Parathyroid adenoma (tissue), 2 donors: ENCODE results near the gene TEKT5.

Experiments used
- H2AFZ ChIP-seq: fragments of 300-600 bp; sonication (generic); one replicate; pipeline ENCODE4 v1.7.0; 2017; ENCODE audit warnings: antibody characterized with exemption, mild to moderate bottlenecking
- H3K27ac ChIP-seq: fragments of 300-600 bp; sonication (generic); one replicate; pipeline ENCODE4 v1.7.0; 2017
- H3K27me3 ChIP-seq: fragments of 300-600 bp; sonication (generic); one replicate; pipeline ENCODE4 v1.7.0; 2017; ENCODE audit warnings: low read length; ENCODE audit not compliant: control insufficient read depth, insufficient read depth
- H3K36me3 ChIP-seq: fragments of 300-600 bp; sonication (generic); one replicate; pipeline ENCODE4 v1.7.0; 2017; ENCODE audit warnings: low read length; ENCODE audit not compliant: control insufficient read depth, insufficient read depth
- H3K4me1 ChIP-seq: fragments of 300-600 bp; sonication (generic); one replicate; pipeline ENCODE4 v1.7.0; 2017; ENCODE audit warnings: control low read depth
- H3K4me2 ChIP-seq: fragments of 300-600 bp; sonication (generic); one replicate; pipeline ENCODE4 v1.7.0; 2017; ENCODE audit warnings: low read length
- H3K4me3 ChIP-seq: fragments of 300-600 bp; sonication (generic); one replicate; pipeline ENCODE4 v1.7.0; 2017; ENCODE audit warnings: low read depth, low read length
- H3K79me2 ChIP-seq: fragments of 300-600 bp; sonication (generic); one replicate; pipeline ENCODE4 v1.7.0; 2017; ENCODE audit warnings: control low read depth
- H3K9ac ChIP-seq: fragments of 300-600 bp; sonication (generic); one replicate; pipeline ENCODE4 v1.7.0; 2017; ENCODE audit warnings: mild to moderate bottlenecking
- H3K9me3 ChIP-seq: fragments of 300-600 bp; sonication (generic); one replicate; pipeline ENCODE4 v1.7.0; 2017; ENCODE audit warnings: low read length; ENCODE audit not compliant: control insufficient read depth
- TF ChIP-seq, protein P1 (sequence below): fragments of 300-600 bp; sonication (generic); IDR thresholded peaks from one replicate; pipeline ENCODE4 v1.7.0; 2017; ENCODE audit warnings: antibody characterized with exemption, mild to moderate bottlenecking
- donor health status: primary hyperparathyroidism.

TEKT5 gene

DNA sequence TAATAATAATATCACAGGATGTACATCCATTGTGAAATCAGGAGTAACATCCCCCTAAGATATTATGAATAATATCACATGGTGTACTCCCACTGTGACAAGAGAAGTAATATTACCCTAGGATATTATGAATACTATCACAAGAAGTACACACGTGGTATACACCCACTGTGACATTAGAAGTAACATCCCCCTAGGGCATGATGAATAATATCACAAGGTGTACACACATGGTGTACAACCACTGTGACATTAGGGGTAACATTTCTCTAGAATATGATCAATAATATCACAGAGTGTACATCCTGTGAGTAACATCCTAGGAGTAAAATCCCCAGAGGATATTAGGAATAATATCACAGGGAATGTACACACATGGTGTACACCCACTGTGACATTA lies 5.0 kb upstream of the TEKT5 start:
- H3K9ac ChIP-seq, result no peak overlapping the region
- no peaks in the 10 kb centered on the region for H3K36me3 ChIP-seq
- H3K4me2 ChIP-seq, result no peak overlapping the region
- H2AFZ ChIP-seq, result no peak overlapping the region
- TF ChIP-seq, protein P1, sequence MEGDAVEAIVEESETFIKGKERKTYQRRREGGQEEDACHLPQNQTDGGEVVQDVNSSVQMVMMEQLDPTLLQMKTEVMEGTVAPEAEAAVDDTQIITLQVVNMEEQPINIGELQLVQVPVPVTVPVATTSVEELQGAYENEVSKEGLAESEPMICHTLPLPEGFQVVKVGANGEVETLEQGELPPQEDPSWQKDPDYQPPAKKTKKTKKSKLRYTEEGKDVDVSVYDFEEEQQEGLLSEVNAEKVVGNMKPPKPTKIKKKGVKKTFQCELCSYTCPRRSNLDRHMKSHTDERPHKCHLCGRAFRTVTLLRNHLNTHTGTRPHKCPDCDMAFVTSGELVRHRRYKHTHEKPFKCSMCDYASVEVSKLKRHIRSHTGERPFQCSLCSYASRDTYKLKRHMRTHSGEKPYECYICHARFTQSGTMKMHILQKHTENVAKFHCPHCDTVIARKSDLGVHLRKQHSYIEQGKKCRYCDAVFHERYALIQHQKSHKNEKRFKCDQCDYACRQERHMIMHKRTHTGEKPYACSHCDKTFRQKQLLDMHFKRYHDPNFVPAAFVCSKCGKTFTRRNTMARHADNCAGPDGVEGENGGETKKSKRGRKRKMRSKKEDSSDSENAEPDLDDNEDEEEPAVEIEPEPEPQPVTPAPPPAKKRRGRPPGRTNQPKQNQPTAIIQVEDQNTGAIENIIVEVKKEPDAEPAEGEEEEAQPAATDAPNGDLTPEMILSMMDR, result no peak
- no peak overlapping the region for H3K4me3 ChIP-seq
- no peaks in the 10 kb centered on the region for H3K9me3 ChIP-seq
- H3K27ac ChIP-seq, result no peak overlapping the region
- H3K27me3 ChIP-seq, result no peaks in the 10 kb centered on the region
- no peaks in the 10 kb centered on the region for H3K79me2 ChIP-seq
- H3K4me1 ChIP-seq, result no peaks in the 10 kb centered on the region

- Histone ChIP-seq H3K4me3 (no peak overlapping the region), H3K27me3 (no peaks in the 10 kb centered on the region), H3K27ac (no peak overlapping the region), H3K4me2 (no peak overlapping the region), H3K4me1 (no peaks in the 10 kb centered on the region), H3K9me3 (no peaks in the 10 kb centered on the region), H3K36me3 (no peaks in the 10 kb centered on the region), H3K79me2 (no peaks in the 10 kb centered on the region), H2AFZ (no peak overlapping the region), H3K9ac (no peak overlapping the region)
- TF ChIP-seq, protein P1, result no peak
These were observed 424 bp downstream of the TEKT5 start for GRCh38 chr16:10694306-10694705.

GRCh38 chr16:10693889-10694288 lies 841 bp downstream of the TEKT5 start:
- no peak overlapping the region for H3K27ac ChIP-seq
- no peaks in the 10 kb centered on the region for H3K36me3 ChIP-seq
- H3K4me3 ChIP-seq, result no peak overlapping the region
- H3K27me3 ChIP-seq, result no peaks in the 10 kb centered on the region
- TF ChIP-seq, protein P1, result no peak
- no peaks in the 10 kb centered on the region for H3K79me2 ChIP-seq
- no peak overlapping the region for H3K4me2 ChIP-seq
- no peak overlapping the region for H2AFZ ChIP-seq
- H3K4me1 ChIP-seq, result no peaks in the 10 kb centered on the region
- H3K9ac ChIP-seq, result no peak overlapping the region
- no peaks in the 10 kb centered on the region for H3K9me3 ChIP-seq

DNA sequence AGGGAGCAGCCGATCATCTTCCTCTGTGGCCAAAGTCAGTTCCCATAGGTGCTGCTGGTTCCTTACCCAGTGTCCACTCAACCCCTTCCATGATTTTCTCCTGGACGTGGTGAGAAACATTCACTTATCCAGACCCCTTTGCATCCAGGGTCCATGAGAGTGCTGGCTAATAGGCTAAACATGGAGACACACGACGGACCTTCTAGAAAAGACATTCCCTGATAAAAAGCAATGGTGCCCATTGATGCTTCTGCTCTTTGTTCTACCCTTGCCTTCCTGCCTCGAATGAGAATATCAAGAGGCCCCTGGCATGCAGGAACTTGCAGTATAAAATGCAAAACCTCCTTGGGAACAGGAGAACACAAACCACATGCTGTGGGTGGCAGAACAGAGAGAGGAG lies 2.3 kb downstream of the TEKT5 start:
- Histone ChIP-seq H3K9ac (no peak overlapping the region), H3K4me1 (no peaks in the 10 kb centered on the region), H3K9me3 (no peaks in the 10 kb centered on the region), H3K27me3 (no peaks in the 10 kb centered on the region), H2AFZ (no peak overlapping the region), H3K27ac (no peak overlapping the region), H3K79me2 (no peaks in the 10 kb centered on the region), H3K4me2 (no peak overlapping the region), H3K36me3 (no peaks in the 10 kb centered on the region), H3K4me3 (no peak overlapping the region)
- TF ChIP-seq, protein P1, result no peak

DNA sequence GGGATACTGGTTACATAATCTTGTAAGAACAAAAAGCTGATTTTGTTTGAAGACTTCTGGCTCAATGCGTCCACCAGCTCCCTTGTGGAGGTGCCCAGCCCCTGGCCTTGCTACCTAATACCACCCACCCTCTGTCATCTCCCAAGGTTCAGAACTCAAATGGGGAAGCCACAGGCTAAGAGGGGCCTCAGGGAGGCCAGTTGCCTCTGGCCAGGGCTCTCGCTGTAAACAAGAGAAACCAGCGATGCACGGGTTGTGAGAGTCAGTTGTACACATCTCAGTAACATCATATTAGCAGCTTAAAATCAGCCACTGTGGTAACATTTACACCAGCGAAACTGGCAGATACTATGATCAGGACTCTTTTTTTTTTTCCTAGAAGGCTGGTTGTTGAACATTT lies 6.0 kb downstream of the TEKT5 start:
- H3K4me3 ChIP-seq, result no peak overlapping the region
- H3K27ac ChIP-seq, result no peak overlapping the region
- no peaks in the 10 kb centered on the region for H3K79me2 ChIP-seq
- H2AFZ ChIP-seq, result peak overlapping the region; percentile 39
- H3K4me2 ChIP-seq, result no peak overlapping the region
- H3K27me3 ChIP-seq, result no peaks in the 10 kb centered on the region
- no peak overlapping the region for H3K9ac ChIP-seq
- no peaks in the 10 kb centered on the region for H3K36me3 ChIP-seq
- no peaks in the 10 kb centered on the region for H3K9me3 ChIP-seq
- H3K4me1 ChIP-seq, result no peaks in the 10 kb centered on the region
- TF ChIP-seq, protein P1, result no peak
